SIG-M5 treated with dmso at 0.1 percent for 504 hours (cell line): Measurements from ENCODE around the gene IGSF21.

Experiments
- DNase-seq: peaks from one replicate; lab custom pipeline; 2025; ENCODE audit not compliant: unreplicated experiment; lab: John Stamatoyannopoulos, UW

IGSF21 gene

DNA sequence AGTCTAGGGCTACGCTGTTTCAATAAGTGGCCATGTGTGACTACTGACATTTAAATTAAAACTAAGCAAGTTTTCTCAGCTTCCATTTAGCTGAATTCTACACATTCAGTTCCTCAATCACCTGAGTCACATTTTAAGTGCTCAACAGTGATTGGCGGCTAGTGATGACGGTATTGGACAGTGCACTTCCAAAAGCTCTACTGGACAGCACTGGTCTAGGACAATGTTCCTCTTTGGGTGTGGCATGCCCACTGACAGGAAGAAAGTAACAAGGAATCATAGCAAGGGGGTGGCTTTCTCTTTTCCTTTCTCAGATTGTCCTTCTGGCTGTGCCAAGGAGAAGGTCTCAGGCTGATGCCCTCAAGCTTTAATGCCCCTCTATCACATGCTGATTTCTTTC, 11.7 kb downstream of the IGSF21 start:
- no peak for DNase-seq

DNA sequence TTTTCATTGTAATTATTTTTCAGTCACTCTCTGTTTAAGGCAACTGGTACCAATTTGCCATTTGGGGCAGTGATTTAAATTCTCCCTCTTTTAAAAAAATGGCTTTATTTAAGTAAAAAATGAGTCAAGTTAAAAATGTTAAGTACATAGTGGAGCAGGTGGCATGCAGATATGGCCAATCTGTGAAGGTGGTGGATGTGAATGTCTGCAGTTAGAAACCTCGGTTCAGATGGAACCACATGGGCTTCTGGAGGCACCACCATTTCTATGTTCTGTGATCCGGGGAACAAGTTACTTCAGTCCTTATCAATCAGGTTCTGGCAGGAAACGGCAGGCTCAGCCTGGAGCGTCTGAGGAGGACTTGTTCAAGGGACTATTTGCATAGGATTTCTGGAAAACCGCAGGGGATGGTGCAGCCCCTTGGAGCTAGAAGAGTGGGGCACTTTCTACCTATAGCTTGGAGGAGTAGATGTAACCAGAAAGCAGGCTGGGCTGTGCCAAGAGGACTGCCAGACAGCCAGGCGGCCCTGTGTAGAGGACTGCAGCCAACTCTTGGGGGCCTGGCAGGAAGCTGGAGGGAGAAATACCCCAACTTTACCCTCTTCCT, 12.3 kb downstream of the IGSF21 start:
- DNase-seq, result no peak

DNA sequence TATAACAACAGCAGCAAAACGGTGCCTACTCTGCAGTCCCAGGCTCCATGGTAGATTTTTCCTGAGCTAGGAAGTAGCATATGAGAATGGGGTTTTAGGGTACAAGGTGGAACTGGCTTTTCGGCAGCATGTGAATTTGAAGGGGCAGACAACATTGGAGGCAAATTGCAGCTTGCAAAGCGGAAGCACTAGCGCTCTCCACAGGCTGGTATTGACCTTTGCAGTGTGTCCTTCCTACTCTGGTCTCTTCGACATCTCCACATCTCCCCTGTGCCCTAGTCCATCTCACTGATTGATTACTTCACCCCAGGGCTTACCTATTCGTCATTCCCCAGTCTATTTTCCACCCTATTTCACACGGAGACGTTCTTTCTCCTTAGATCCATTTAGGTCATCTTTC, 13.0 kb downstream of the IGSF21 start:
- DNase-seq, result no peak

DNA sequence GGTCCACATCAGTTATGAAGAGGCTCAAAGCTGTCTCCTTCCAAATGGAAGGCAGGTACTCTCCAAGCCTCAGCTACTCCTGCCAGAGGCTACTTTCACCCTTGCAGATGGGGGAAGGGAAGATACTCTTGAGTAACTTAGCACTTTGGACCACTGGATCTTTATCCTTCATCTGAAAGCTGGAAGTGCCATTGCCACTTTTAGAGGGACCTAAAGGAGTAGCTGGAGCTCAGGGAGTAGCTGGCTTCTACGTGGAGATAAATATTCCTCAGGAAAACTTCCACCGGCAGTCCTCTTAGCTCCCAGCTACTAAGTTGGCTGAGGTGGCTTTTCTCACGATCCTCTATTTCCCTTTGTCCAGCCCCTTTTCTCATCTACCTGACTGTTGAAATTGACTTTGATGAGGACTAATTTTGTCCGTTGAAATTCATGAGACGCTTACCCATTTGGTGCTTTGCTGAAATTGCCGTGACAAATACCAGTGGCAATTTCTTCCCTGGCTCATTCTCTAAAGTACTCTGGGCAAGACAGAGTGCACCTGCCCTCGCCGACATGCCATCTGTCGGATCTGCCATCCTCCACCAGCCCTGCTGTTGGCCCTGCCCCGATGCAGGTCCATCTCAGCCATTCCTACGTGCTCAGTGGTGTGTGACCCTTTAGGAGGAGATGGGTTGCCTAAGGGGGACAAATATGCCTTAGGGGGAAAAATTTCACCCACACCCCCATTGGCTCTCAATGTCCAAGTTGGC, 13.6 kb downstream of the IGSF21 start:
- DNase-seq, result no peak

DNA sequence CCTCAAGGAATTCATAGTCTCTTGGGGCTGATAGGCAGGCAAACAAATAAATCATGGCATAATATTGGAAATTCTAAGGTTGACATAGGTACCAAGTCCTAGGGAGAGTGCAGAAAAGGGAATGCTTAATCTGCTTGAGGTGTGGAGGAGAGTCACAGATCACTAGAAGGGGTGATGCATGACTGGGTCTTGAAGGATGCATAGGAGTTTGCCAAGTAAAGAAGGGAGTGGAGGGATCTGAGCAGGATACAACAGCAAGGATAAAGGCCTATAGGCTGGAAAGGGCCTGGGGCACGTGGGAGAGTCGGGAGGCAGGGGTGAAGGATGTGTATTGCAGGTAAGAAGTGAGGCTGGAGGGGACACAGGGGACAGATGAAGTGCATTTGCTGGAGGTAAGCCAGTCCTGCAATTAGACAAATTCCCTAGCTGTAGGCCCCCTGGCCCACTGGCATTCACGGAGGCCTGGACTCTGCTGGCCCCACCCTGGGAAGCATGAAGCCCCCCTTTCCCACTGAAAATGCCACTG, 15.9 kb downstream of the IGSF21 start:
- DNase-seq, result no peak

DNA sequence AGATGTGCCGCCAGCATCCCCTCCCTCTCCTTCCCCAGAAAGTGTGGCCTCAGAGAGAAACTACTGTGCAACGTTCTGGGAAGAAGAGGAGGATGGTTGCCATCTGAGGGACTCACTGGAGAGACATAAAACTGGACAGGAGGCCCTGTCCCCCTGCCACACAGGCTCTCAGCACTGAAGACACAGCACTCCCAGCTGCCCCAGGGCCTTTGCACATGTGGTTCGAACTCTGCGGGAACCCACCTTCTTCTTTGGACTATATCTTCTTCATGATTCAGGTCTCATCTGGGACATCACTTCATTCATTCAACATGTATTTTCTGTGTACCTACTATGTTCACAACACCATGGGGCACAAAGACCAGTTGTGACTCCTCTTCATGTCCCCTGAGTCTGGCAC, 17.4 kb downstream of the IGSF21 start:
- no peak for DNase-seq

DNA sequence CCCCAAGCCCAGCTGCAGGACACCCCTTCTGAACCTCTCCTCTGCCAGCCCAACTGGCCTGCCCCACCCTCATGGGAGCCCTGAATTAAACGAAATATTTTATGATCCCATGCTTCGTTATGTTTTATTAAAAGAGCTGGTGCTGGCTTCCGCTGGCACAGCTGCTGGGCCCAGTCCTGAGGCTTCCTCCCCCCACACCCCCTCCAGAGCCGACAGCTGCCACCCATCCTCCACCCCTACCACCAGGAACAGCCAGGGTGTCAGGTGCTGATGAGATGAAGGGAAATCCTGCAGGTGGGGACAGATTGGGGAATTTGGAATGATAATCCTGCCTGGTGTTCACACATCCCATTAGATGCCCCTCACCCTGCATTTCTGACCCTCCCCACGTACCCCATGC, 19.0 kb downstream of the IGSF21 start:
- DNase-seq, result no peak

DNA sequence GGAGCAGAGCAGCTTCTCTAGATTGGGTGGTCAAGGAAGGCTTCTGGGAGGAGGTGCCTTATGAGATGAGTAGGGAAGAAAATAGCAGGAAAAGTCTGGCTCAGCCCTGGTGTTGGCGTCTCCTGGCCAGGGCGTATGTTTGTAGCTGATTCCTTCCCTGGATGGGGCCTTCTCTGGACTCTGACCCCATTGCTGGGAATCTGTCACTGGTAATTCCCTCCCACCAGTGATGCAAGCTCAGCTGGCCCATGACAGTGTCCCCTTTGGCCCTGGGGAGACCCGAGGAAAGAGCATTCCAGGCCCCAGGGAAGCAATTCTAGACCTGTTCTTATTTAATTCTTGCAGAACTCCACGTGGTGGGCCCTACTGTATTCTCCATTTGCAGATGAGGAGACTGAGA, 20.7 kb downstream of the IGSF21 start:
- DNase-seq, result no peak

DNA sequence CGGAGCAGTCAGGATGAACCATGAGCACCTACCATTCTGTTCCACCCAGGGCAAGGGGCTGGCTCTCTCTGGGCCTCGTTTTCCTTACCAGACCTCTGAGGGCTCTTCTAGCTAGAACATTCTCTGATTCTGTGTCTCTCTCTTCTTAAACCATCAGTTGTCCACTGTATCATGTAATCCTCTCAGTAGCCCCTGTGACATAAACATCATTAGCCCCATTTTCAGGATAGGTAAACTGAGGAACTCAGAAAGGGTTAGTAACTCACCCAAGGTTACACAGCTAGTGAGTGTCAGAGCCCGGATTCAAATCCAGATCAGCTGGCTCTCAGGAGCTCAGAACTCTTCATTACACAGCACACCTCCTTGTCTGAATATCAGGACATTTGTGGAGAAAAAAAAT, 22.8 kb downstream of the IGSF21 start:
- DNase-seq, result no peak

DNA sequence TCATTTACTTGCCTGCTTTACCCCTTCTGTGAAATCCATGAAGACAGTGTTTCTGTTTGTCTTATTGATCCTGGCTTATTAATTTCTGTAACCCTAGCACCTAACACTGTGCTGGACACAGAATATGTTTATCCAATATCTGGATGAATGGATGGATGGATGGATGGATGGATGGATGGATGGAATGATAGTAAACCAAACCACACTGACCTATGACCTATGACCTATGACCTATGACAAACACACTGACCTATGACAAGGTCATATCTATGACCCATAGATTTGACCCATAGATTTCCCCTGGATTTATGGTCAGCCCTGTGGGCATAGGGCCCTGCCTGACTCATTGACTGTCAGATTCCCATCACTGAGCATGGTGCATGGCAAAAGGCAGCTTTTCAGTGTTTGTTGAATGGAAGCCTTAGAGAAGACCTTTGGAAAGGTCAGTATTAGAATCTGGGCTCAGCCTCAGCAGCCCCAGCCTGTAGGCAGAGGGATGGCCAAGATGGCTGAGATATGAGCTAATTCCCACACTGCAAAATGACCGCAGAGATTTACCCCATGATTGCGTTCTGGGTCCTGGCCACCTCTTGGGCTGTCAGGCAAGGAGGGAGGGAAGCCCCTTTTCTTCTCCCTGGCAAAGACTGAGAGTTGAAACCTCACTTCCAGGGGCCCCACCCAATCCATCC, 24.6 kb downstream of the IGSF21 start:
- no peak for DNase-seq

DNA sequence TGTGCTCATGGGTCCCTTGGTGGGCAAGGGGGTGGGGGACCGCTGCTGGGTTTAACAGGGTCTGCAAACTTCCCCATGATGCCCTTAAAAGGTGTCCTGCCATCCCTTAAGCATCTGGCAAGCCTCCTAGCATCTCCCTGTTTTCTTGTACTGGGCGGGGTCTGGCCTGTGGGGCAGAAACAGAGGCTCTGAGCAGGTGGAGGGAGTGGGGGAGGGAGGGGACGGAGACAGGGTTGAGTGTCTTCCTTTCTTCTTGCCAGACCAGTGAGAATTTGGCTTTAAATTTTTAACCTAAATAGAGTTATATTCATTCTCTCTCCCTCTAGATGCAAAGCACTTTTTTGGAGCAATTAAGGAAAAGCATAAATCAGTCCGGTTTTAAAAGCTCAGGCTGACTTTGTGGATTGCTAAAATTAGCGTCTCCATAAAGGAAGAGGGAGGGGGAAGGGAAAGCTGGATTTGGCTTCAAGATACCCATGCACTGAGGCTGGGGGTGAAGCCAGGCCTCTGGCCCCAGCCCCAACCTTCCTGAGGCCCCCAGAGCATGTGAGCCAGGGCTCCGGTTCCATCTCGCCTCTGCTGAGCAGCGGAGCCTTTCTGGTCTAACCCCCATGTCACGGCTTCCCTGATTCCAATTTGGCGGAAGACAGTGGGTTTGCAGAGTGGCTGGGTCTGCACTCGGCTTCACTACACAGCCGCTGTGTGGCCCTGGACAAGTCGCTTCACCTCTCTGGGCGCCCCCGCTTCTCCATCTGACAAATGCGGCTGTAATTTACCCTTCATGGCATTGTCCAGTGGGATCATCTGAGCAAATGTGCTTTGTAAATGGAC, 25.3 kb downstream of the IGSF21 start:
- no peak for DNase-seq

DNA sequence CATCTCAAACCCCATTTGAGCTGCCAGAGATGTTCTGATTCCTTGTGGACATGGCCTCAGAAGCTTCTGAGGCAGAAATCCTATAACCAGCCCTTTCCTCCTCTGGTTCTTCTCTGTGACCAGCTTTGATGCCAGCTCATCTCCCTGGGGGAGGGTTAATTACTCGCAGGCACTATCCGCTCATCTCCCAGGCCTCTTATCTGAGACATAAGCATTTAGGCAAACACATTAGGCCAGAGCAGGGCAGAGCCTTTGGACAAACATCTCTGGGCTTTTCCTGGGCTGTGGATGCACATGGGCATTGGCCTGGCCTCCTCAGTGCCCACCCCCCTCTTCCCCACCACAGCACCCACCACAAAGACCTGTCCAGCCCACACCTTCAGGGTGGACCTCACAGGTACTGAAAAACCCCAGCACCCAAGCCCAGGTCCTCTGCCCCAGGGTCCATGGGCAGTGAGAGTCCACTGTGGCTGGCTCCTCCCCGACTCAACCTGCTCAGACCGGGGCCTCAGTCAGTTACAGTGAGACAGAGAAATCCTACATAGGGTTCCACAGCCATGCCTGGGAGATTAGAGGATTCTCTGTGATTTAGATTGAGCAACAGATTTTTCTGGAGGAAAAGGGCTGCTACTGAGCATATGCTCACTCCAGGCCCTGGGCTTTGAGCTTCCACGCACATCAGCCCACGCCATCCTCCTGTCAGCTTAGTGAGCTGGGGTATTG, 26.9 kb downstream of the IGSF21 start:
- DNase-seq, result no peak

DNA sequence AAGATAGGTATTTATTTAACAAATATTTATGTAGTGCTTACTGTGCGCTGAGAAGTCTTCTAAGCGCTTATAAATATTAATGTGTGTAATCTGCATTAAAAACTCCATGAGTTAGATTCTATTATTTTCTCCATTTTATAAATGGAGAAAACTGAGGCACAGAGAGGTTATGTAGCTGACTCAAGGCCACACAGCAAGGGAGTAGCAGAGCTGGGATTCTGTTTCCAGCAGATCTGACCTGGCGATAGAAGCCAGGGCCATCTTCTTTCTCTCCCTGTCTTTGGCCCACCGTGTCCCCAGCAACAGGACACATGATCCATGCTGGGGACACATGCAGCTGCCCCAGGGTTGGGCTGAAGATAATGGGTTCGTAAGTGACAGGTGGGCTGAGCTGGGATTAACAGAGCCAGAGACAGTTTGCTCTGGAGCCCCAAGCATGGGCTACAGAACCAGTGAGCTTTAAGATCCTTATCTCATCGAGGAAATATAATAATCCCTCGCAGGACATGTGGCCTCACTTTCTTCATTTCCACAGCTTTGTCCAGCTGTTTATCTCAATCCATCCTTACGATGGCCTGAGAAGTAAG, 30.3 kb downstream of the IGSF21 start:
- DNase-seq, result no peak

DNA sequence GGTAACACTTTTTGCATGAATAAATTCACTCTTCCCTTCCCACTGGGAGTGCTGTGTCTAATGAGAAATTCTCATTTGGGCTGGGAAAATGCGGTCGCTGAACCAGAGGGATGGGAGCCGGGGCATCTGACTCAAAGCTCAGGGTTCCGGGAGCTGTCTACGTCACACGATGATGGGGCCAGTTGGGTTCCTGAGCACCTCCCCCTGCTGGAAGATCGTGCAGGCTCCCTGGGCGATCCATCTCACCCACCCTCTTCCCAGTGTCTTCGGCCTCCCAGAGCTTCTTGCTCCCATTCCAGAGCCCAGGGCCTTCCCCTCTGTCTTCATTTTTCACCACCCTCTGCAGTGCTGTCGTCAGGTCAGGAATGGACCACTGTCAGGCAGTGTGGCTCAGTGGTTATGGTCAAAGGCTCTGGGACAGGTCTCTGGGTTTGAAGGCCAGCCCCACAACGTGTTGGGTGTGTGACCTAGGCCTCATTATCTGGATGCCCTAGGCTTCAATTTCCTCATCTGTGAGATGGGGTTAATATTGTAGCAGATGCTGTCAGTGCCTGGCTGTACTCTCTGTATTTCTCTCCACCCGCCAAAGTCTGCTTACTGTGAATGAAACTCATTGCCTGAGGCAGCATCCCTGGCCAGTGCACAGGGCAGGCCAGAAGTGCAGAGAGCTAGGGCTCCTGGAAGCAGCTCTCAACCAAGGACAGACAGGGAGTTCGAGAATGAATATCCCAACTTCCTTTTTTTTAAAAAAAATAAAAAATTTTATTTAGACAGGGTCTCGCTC, 31.8 kb downstream of the IGSF21 start:
- DNase-seq, result no peak

DNA sequence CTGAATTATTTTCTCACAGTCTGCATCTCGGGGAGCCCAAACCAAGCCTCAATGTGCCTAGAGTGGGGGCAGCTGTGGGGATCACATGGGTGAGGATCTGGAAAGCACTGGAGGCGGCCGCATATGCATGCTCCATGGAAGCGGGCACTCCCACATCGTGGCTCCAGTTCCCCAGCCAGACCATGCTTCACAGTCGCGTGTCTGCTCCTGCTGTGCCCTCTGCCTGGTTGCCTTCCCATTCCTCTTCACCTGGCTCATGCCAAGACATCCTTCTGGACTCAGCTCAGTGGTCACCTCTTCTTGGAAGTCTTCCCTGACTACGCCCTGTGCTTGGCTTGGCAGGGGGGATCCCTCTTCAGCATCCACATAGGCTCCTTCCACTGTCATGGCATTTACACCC, 32.8 kb downstream of the IGSF21 start:
- DNase-seq, result no peak

DNA sequence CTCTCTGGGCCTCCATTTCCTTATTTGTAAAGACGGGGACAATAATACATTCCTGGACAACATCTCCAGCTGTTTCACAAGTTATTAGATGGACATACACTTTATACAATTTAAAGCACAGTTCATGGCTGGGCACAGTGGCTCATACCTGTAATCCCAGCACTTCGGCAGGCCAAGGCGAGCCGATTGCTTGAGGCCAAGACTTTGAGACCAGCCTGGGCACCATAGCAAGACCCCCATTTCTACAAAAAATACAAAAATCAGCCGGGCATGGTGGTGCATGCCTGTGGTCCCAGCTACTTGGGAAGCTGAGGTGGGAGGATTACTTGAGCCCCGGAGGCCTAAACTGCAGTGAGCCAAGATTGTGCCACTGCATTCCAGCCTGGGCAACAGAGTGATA, 34.1 kb downstream of the IGSF21 start:
- no peak for DNase-seq

DNA sequence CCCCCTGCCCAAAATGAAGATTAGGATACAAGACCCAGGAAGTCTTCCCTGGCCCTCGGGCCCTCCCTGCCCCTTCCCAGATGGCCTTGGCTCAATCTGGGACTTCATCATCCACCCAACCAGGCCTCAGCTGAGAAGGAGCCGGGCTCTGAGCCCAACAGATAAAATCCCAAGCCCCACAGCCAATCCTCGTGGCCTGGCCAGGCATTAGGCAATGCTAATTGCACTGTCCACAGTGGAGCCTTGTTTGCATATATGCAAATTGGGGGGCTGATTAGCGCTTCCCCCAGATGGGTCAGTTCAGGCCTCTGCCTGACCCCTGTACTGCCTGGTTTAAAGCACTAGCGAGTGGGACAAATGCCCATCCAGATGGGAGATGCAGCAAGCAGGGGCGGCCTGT, 34.9 kb downstream of the IGSF21 start:
- no peak for DNase-seq

DNA sequence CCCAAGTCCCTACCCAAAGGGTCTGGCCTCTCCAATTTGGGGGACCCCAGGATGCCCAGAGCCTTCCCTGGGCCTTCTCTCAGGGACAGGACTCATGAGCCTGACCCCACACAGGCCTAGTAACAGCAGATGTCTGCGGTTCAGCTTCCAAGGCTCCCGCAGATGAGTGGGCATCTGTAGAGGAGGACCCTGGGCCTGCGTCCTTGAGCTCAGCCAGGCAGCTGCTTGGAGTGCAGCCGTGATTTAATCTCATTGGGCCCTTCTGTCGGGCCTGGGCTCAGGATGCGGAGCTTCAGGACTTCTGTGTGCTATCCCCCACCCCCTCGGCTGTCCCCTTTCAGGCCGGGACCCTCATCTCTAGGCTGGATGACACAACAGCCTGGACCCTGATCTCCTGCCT, 35.4 kb downstream of the IGSF21 start:
- DNase-seq, result no peak

DNA sequence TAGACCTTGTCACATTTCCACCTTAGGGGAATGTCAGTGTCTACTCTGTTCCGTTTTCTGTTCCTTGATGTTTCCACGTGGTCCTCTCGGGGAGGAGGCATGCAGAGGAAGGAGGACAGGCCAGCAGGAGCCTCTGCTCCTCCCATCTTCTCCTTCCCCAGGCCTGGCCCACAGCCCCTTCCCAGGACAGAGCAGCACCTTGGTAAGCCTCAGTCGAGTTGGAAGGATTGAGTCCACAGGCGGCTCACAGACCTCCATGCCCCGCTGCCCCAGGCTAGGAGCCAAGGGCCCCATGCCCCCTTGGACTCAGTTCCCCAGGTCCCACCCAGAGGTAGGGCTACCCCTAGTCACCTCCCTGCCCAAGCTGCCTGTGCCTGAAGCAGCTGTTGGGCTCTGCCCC, 36.5 kb downstream of the IGSF21 start:
- DNase-seq, result no peak
